Occipital lobe (tissue), 2 donors: ENCODE data around the gene CLEC9A. TPM values are rescaled to one million over a fixed set of nuclear protein-coding genes. Genes with fewer than 3 reads are reported as not detected.

Experiments used
- DNase-seq: peaks from one replicate; lab custom pipeline; 2025; lab: John Stamatoyannopoulos, UW
- total RNA-seq: library from RNA; depleted of rRNA; stranded (reverse); fragments of >200 nt; gene quantifications from one replicate; pipeline ENCODE4 v1.2.3, GENCODE V29; 2014

CLEC9A gene
- total RNA-seq, 1 donor from 2014 or later = not detected

DNA sequence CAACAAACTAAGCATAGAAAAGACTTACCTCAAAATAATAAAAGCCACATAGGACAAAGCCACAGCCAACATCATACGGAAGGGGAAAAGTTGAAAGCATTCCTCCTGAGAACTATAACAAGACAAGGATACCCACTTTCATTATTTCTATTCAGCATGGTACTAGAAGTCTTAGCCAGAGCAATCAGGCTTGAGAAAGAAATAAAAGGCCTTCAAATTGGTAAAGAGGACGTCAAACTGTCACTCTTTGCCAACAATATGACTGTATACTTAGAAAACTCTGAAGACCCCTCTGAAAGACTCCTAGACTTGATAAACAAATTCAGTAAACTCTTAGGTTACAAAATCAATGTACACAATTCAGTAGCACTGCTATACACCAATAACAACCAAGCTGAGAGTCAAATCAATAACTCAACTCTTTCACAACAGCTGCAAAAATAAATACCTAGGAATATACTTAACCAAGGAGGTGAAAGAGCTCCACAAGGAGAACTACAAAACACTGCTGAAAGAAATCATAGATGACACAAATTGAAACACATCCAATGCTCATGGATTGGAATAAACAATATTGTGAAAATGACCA lies 79.9 kb downstream of the CLEC9A start:
- no peak for DNase-seq

DNA sequence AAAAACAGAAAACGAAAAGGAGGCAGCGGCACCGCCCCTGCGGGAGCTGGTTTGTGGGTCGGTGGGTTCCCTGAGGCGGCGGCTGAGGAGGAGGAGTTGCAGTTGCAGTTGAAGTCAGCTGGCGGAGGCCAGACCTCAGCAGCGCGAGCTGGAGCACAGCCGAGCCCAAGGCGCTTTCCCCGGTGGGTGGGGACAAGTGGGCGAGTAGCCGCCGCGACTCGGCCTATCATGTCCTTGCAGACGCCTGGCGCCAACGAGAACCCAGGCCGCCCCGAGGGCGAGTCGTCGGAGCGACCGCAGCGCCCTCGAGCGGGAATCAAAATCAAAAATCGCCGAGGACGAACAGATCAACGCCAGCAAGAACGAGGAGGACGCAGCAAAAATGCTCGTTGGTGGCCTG lies 81.0 kb downstream of the CLEC9A start:
- no peak for DNase-seq

GRCh38 chr12:10113075-10113474 lies 82.6 kb downstream of the CLEC9A start:
- no peak for DNase-seq

GRCh38 chr12:10113920-10114319 lies 83.4 kb downstream of the CLEC9A start:
- no peak for DNase-seq

- no peak for DNase-seq
These were observed 84.8 kb downstream of the CLEC9A start for GRCh38 chr12:10115311-10115710.

Other genes with a start within 250 kb of the CLEC9A start
- gene KLRF1, start 203.2 kb upstream of the CLEC9A start, total RNA-seq = 0.47 TPM
- gene CLEC2B, start 161.3 kb upstream of the CLEC9A start, total RNA-seq = 2.7 TPM
- gene KLRF2, start 149.2 kb upstream of the CLEC9A start, total RNA-seq = not detected
- not detected for gene CLEC2A, start 98.3 kb upstream of the CLEC9A start, total RNA-seq
- not detected for gene CLEC12A, start 59.3 kb upstream of the CLEC9A start, total RNA-seq
- gene CLEC1B, start 31.6 kb upstream of the CLEC9A start, total RNA-seq = not detected
- gene CLEC12B, start 20.1 kb upstream of the CLEC9A start, total RNA-seq = not detected
- gene CLEC1A, start 68.3 kb downstream of the CLEC9A start, total RNA-seq = 0.62 TPM
- gene CLEC7A, start 99.5 kb downstream of the CLEC9A start, total RNA-seq = 4.5 TPM
- gene OLR1, start 141.4 kb downstream of the CLEC9A start, total RNA-seq = 7.3 TPM
- gene TMEM52B, start 148.3 kb downstream of the CLEC9A start, total RNA-seq = 0.62 TPM
- 60.7 TPM for gene GABARAPL1, start 182.2 kb downstream of the CLEC9A start, total RNA-seq